Measurements from ENCODE around the gene G6PC1.
"Not testable (repeated sequence)": the region's sequence is repeated elsewhere in the genome, so short reads cannot be mapped to it uniquely, and the experiment has no call there.

Gene G6PC1

DNA sequence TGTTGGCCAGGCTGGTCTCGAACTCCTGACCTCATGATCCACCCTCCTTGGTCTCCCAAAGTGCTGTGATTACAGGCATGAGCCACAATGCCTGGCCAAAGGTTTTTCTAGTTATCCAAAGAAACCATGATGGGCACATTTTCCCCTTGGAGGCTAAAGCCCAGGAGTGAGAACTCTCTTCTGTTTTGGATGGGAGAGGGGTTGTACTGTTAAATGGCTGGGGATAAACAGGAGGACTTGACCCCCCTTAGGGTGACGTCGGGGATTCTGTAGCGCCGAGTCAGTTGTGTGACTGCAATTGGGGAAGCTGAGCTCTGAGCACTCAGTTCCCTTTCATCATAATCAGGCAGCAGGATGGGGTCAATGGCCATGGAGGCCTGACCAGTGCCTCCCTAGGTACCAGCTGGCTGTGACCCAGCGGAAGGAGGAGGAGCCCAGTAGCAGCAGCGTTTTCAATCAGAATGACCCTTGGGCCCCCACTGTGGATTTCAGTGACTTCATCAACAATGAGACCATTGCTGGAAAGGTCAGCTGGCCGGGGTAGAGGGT, 45.5 kb upstream of the G6PC1 start:
- DNase-seq (ENCODE audit: low read depth) = no peak
- TF ChIP-seq, protein P1, sequence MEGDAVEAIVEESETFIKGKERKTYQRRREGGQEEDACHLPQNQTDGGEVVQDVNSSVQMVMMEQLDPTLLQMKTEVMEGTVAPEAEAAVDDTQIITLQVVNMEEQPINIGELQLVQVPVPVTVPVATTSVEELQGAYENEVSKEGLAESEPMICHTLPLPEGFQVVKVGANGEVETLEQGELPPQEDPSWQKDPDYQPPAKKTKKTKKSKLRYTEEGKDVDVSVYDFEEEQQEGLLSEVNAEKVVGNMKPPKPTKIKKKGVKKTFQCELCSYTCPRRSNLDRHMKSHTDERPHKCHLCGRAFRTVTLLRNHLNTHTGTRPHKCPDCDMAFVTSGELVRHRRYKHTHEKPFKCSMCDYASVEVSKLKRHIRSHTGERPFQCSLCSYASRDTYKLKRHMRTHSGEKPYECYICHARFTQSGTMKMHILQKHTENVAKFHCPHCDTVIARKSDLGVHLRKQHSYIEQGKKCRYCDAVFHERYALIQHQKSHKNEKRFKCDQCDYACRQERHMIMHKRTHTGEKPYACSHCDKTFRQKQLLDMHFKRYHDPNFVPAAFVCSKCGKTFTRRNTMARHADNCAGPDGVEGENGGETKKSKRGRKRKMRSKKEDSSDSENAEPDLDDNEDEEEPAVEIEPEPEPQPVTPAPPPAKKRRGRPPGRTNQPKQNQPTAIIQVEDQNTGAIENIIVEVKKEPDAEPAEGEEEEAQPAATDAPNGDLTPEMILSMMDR (conservative IDR thresholded peaks at IDR 0.05; ENCODE audit: low read length) = no peak
- no peak overlapping the region for H3K4me3 ChIP-seq (ENCODE audit: low read length)

DNA sequence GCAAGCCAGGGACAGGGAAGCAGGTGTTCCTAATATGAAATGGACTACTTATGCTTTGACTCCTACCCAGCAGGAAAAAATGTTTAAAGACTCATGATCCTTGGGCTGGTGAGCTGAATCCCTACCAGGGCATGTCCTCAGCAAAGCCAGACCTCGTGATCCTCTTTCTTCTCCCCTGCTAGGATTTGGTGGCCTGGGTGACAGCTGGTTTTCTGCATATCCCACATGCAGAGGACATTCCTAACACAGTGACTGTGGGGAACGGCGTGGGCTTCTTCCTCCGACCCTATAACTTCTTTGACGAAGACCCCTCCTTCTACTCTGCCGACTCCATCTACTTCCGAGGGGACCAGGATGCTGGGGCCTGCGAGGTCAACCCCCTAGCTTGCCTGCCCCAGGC, 44.5 kb upstream of the G6PC1 start:
- not testable (repeated sequence) for H3K4me3 ChIP-seq (ENCODE audit: low read length); DNase-seq (ENCODE audit: low read depth)

GRCh38 chr17:42856516-42856915, 44.1 kb upstream of the G6PC1 start:
- H3K4me3 ChIP-seq (ENCODE audit: low read length); DNase-seq (ENCODE audit: low read depth): not testable (repeated sequence)

DNA sequence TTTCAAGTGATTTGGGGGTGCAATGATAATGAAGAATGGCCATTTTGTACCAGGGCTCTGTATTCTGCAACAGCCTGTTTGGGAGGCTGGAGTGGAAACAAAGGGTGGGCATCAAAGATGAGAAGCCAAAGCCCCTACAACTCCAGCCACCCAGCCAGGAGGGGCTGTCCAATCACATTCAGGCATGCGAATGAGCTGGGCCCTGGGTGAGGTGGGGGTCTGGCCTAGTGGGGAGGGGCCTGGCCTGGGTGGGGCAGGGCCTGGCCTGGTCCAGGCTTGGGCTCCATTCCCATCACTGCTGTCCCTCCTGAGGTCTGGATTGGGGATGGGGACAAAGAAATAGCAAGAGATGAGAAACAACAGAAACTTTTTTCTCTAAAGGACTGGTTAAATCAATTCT, 43.2 kb upstream of the G6PC1 start:
- H3K4me3 ChIP-seq (ENCODE audit: low read length) = no peak overlapping the region
- no peak for DNase-seq (ENCODE audit: low read depth)
- TF ChIP-seq, protein P1 (conservative IDR thresholded peaks at IDR 0.05; ENCODE audit: low read length) = no peak

DNA sequence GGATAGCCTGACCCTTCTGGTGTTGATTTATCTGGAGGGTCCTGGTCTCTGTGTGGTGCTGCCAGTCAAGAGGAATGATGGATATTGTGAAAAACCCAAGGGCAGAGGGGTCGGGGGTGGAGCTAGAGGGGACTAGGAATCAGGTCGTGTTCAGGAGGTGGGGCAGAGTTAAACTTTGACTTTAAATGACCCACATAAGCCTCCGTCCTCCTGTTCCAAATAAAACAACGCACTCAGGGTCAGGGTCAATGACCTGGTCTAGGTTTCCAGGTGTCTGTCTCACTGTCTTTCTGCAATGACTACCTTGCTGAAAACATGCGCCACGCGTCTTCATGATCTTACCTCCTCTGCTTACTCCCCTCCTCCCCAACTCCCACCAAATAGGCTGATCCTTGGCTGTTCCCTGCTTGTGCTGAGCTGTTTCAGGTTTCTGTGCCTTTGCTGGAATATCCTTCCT, 34.9 kb upstream of the G6PC1 start:
- TF ChIP-seq, protein P1 (conservative IDR thresholded peaks at IDR 0.05; ENCODE audit: low read length) = no peak
- no peak for DNase-seq (ENCODE audit: low read depth)

DNA sequence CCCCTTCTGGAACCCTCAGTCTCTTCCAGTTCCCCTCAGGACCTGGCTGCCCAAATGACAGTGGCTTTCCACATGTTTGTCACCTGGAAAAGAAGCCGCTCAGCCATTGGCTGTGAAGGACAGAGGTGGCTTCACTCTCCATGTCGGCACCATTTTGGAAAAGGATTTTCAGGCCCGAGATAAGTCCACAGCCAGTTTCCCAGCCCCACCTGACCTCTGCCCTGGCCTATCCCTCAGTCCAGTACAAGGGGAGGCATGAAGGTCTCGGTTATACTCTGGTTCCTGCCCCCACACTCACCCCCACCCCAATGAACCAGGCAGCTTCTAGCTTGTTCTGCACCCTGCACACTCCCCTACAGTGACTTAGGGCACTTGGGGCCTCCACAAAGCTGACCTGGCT, 34.4 kb upstream of the G6PC1 start:
- H3K4me3 ChIP-seq (ENCODE audit: low read length) = no peak overlapping the region
- TF ChIP-seq, protein P1 (conservative IDR thresholded peaks at IDR 0.05; ENCODE audit: low read length) = no peak
- DNase-seq (ENCODE audit: low read depth) = no peak

More for the DNA sequence above, 34.9 kb upstream of the G6PC1 start:
- no peak overlapping the region for H3K4me3 ChIP-seq (ENCODE audit: low read length)

DNA sequence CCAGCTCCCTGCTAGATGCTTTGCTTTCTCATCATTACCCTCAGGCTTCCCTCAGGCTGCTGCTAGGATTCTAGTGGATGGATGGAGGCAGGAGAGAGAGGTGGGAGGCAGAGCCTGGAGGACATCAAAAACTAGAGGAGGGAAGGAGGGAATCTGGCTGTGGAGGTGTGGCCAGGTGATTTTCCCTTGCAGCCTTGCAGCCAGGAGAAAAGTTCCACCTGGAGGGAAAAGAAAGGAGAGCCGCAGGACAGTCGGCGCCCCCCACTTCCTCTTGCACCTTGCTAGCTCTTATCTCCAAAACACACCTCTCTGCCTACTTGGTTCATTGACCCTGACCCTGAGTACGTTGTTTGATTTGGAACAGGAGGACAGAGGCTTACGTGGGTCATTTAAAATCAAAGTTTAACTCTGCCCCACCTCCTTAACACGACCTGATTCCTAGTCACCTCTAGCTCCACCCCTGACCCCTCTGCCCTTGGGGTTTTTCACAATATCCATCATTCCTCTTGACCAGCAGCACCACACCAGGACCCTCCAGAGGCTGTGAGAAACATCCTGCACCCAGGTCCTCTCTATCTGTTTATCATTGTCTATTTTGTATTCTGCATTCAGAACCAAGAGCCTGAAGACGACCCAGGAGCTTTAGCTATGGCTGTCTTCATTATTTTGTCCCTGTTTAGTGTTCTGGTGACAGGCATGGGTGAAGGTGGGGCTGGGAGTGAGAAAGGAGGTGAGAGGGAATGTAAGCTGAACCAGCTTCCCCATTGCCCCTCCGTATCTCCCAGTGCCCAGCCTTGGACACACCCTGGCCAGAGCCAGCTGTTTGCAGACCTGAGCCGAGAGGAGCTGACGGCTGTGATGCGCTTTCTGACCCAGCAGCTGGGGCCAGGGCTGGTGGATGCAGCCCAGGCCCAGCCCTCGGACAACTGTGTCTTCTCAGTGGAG, 33.7 kb upstream of the G6PC1 start:
- no peak overlapping the region for H3K4me3 ChIP-seq (ENCODE audit: low read length)
- TF ChIP-seq, protein P1 (conservative IDR thresholded peaks at IDR 0.05; ENCODE audit: low read length) = no peak
- no peak for DNase-seq (ENCODE audit: low read depth)

GRCh38 chr17:42867694-42868261, 32.8 kb upstream of the G6PC1 start:
- DNase-seq (ENCODE audit: low read depth); H3K4me3 ChIP-seq (ENCODE audit: low read length): not testable (repeated sequence)

All from AG10803 (cell line).